Ramos (cell line): ENCODE measurements around the gene L3MBTL1.
"Not testable (repeated sequence)": the region's sequence is repeated elsewhere in the genome, so short reads cannot be mapped to it uniquely, and the experiment has no call there.

Experiments used
- in situ Hi-C: fragments of 300-500 bp; cut with MboI; formaldehyde crosslinking; loops from one replicate; pipeline ENCODE4 v1.14.3; 2022; ENCODE audit warnings: low sequenced_read_pairs; ENCODE audit not compliant: unreplicated experiment

Gene L3MBTL1

GRCh38 chr20:43583133-43583864, 75.8 kb downstream of the L3MBTL1 start:
- in situ Hi-C loops: no loop called here

- in situ Hi-C loops: no loop called here
Measured at GRCh38 chr20:43583982-43584432, 76.5 kb downstream of the L3MBTL1 start.

GRCh38 chr20:43584448-43585136, 77.1 kb downstream of the L3MBTL1 start:
- in situ Hi-C loops: no loop called here

- in situ Hi-C loops: no loop called here
Measured at GRCh38 chr20:43586641-43587040, 79.1 kb downstream of the L3MBTL1 start.

GRCh38 chr20:43588526-43588925, 81.0 kb downstream of the L3MBTL1 start:
- in situ Hi-C loops: not testable (repeated sequence)

- in situ Hi-C loops: no loop called here
Measured at GRCh38 chr20:43590036-43590391, 82.5 kb downstream of the L3MBTL1 start.

GRCh38 chr20:43590392-43591303, 83.2 kb downstream of the L3MBTL1 start, which contains the start of gene IFT52:
Gene IFT52 (plus strand): TSS chr20:43590937. CDS start chr20:43594699, 3,762 bp downstream.
- in situ Hi-C loops: no loop called here
